Activated T-helper 2 cell treated with anti-CD3 and anti-CD28 coated beads, Interferon-gamma antibody, Interleukin-2, Interleukin-4, amounts not matched to agents 10 μg/mL and 5 μg/mL and 100 μg/mL, durations not matched to agents 14 hours and 24 hours and 36 hours (primary cell): ENCODE measurements around the gene NRDC. TPM values are rescaled to one million over a fixed set of nuclear protein-coding genes. Genes with fewer than 3 reads are reported as not detected.

Experiments
- DNase-seq: peaks from one replicate; pipeline ENCODE4 v3.0.0; 2021; ENCODE audit warnings: low spot score
- H3K27ac Mint-ChIP-seq: one replicate; pipeline ENCODE4 v1.8.0; 2021; ENCODE audit warnings: mixed read lengths
- H3K27me3 Mint-ChIP-seq: one replicate; pipeline ENCODE4 v1.8.0; 2021; ENCODE audit warnings: low read depth, mixed read lengths
- H3K36me3 Mint-ChIP-seq: one replicate; pipeline ENCODE4 v1.8.0; 2021; ENCODE audit warnings: low read depth, mixed read lengths
- H3K4me1 Mint-ChIP-seq: one replicate; pipeline ENCODE4 v1.8.0; 2021; ENCODE audit warnings: low read depth, mixed read lengths
- H3K4me3 Mint-ChIP-seq: one replicate; pipeline ENCODE4 v1.8.0; 2021; ENCODE audit warnings: low read depth, mild to moderate bottlenecking, moderate library complexity, mixed read lengths
- H3K9me3 Mint-ChIP-seq: one replicate; pipeline ENCODE4 v1.8.0; 2021; ENCODE audit warnings: mixed read lengths
- intact Hi-C: fragments of 100-400 bp; cut with micrococcal nuclease; formaldehyde crosslinking; loops from one replicate; pipeline ENCODE4 v1.15.1; 2023
- total RNA-seq: library from RNA; stranded (reverse); gene quantifications from 2 replicates; pipeline ENCODE4 v1.2.3, GENCODE V29; 2022

The NRDC gene
- total RNA-seq, 1 donor from 2014 or later, result 182 TPM

DNA sequence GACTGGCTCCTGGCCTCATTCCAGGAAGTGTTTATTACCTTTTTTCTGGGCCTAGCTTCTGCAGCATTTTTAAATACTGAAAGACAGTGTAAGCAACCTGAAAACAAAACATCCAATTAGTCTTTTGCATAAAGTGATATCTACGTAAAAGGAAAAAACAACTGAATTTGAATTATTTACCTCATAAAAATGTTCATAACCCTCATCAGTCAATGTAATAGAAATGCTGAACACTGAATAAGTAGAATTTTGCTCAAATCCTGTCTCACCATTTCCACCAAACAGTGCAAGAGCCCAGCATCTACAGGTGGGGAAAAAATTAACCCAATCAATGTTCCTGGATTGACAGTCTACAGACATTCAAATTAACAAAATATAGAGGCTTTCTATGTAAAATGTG lies 64.0 kb downstream of the NRDC start:
- Mint-ChIP-seq H3K27ac (no peak overlapping the region), H3K4me1 (no peaks in the 10 kb centered on the region), H3K36me3 (peaks cover 60% of the 10 kb centered on the region), H3K27me3 (no peaks in the 10 kb centered on the region), H3K9me3 (no peaks in the 10 kb centered on the region), H3K4me3 (no peak overlapping the region)
- intact Hi-C loops, result no loop called here
- DNase-seq, result no peak

DNA sequence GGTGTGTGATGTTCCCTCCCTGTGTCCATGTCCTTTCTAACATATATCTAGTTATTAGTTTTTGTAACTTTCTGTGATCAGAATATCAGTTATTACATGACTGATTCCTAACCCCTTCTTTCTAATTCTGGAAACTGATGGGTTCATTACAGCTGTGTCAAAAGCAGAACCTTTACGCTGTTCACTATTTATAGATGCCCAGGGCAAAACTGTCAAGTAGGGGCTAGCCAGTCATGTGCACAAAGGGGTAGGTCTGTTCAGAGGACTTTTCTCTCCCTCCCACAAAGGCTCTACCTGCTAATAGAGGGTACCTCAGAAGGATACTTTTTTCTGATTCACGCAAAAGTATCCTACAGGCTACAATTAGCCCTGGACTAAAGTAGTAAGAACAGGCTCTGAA lies 79.2 kb downstream of the NRDC start:
- intact Hi-C loops, result no loop called here
- Mint-ChIP-seq H3K9me3 (no peaks in the 10 kb centered on the region), H3K4me3 (no peak overlapping the region), H3K27ac (no peak overlapping the region), H3K4me1 (no peaks in the 10 kb centered on the region), H3K27me3 (no peaks in the 10 kb centered on the region), H3K36me3 (peaks cover 50% of the 10 kb centered on the region)
- DNase-seq, result no peak

DNA sequence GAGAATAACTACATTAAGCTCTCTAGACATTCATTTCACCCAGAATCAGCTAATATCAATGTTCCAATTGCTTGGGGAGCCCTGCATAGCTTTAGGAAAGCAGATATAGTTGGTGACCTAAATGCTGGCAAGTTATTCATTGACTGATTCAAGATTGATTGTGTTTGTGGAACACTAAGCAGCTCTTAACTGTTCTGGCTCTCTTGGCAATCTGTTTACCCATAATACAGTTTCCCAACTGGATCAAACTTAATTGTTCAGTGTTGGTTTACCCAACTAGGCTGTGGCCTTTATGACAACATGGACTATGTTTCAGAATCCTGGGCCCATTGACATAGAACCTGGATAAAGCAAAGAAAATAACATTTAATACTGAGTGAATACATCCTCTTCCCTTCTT lies 83.7 kb downstream of the NRDC start:
- Mint-ChIP-seq H3K36me3 (peaks cover 69% of the 10 kb centered on the region), H3K27ac (no peak overlapping the region), H3K27me3 (no peaks in the 10 kb centered on the region), H3K4me1 (peaks cover 13% of the 10 kb centered on the region), H3K4me3 (no peak overlapping the region), H3K9me3 (no peaks in the 10 kb centered on the region)
- intact Hi-C loops, result no loop called here
- no peak for DNase-seq

DNA sequence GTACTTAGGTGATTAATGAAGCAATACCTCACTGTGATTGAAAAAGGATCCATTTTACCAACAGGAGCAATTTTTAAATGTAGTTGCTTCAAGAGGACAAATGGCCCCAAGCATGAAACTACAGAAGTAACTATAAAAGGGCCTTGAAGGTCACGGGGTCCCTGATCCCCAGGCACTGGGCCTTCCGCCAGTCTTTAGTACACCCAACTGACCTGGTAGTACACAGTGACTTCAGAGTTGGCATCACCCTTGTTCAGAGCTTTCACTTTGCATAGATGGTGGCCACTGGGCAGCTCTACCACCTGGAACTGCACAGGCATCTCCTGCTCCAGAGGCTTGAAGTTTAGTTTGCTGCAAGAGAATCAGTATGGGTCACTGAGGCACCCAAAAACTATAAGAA lies 84.3 kb downstream of the NRDC start:
- DNase-seq, result no peak
- no peak overlapping the region for H3K4me3 Mint-ChIP-seq
- no peaks in the 10 kb centered on the region for H3K27me3 Mint-ChIP-seq
- no peak overlapping the region for H3K27ac Mint-ChIP-seq
- peaks cover 15% of the 10 kb centered on the region for H3K4me1 Mint-ChIP-seq
- intact Hi-C loops, result no loop called here
- no peaks in the 10 kb centered on the region for H3K9me3 Mint-ChIP-seq
- H3K36me3 Mint-ChIP-seq, result peaks cover 75% of the 10 kb centered on the region

DNA sequence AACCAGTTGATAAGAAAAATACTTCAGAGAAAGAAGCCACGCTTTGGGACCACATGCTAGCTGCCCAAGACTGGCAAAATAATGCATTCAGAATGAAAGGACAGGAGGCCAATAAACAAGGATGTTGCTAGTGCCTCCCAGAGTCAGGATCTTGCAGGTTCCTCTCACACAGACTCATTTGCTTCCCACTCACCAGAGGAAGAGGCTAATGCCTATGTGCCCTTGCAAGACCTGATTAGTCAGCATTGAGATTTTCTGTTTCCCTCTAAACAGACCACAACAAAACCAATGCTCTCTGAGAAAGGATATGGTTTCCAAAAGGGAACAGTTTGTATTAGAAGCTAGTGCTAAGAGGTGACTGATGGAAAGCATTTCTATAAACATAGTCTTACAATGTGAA lies 85.7 kb downstream of the NRDC start:
- intact Hi-C loops, result no loop called here
- Mint-ChIP-seq H3K4me3 (no peak overlapping the region), H3K27ac (no peak overlapping the region), H3K27me3 (no peaks in the 10 kb centered on the region), H3K9me3 (no peaks in the 10 kb centered on the region), H3K36me3 (peaks cover 80% of the 10 kb centered on the region), H3K4me1 (peaks cover 15% of the 10 kb centered on the region)
- no peak for DNase-seq

DNA sequence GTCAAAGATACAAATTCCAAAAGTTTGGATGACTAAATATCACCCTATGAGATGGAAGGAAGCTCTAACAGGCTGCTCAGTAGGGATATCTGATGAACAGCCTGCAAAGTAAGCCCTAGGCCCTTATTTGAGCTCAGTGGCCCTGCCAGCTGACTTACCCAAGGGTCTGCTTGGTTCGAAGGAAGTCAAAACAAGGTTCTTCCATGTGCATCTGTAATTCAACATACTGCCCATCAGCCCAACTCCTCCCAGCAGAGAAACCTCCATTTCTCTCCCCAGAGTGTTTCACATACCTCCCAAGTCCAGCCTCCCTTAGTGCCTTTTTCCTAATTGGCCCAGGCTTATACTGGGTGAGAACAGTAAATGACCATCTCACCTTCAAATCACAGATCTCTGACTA lies 86.6 kb downstream of the NRDC start:
- H3K4me1 Mint-ChIP-seq, result peaks cover 15% of the 10 kb centered on the region
- no peak overlapping the region for H3K27ac Mint-ChIP-seq
- peaks cover 81% of the 10 kb centered on the region for H3K36me3 Mint-ChIP-seq
- intact Hi-C loops, result no loop called here
- H3K9me3 Mint-ChIP-seq, result no peaks in the 10 kb centered on the region
- H3K27me3 Mint-ChIP-seq, result no peaks in the 10 kb centered on the region
- no peak for DNase-seq
- H3K4me3 Mint-ChIP-seq, result no peak overlapping the region

DNA sequence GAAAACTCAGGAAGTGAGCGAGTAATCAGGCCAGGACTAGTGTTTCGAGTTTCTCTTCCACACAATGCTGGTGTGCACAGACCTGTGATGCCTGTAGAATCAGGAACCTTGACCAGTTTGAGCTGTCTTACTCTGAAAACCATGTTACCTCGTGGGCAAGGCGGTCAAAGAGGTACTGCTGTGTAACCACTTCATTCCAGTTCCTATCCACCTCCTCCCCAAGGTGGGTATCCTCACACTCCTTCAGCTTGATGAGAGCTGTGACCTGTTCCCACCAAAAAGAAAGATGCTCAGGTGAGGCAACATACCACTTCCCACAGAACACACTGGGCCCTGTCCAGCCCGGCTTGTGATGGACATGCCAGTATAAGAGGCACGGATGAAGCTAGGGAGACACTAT lies 88.1 kb downstream of the NRDC start:
- peaks cover 91% of the 10 kb centered on the region for H3K36me3 Mint-ChIP-seq

DNA sequence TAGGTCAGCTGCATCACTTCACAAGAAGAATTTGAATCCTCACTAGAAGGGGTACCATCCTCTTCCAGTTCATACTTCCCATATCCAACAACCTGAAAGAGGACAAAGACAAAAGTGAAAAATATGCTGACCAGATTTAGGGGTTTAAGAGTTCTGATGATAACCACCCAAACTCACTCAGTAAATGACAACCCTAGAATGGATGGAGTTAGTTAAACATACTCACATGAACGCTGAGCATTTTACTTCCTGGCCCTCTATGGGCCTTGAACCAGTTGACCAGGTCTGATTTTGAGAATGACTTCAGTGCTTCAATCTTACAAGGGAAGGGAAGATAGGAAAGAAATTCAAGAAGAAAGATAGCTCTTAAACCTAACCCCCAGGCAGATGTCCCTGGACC lies 89.2 kb downstream of the NRDC start:
- Mint-ChIP-seq H3K4me1 (peaks cover 15% of the 10 kb centered on the region), H3K27ac (peak overlapping the region; percentile 7), H3K36me3 (peaks cover 93% of the 10 kb centered on the region), H3K4me3 (no peak overlapping the region), H3K27me3 (no peaks in the 10 kb centered on the region), H3K9me3 (no peaks in the 10 kb centered on the region)
- DNase-seq, result no peak
- intact Hi-C loops, result no loop called here

More for the DNA sequence above, 88.1 kb downstream of the NRDC start:
- no peaks in the 10 kb centered on the region for H3K9me3 Mint-ChIP-seq
- H3K27me3 Mint-ChIP-seq, result no peaks in the 10 kb centered on the region
- no peak overlapping the region for H3K27ac Mint-ChIP-seq
- intact Hi-C loops, result no loop called here
- H3K4me3 Mint-ChIP-seq, result no peak overlapping the region
- no peak for DNase-seq
- H3K4me1 Mint-ChIP-seq, result peaks cover 15% of the 10 kb centered on the region

DNA sequence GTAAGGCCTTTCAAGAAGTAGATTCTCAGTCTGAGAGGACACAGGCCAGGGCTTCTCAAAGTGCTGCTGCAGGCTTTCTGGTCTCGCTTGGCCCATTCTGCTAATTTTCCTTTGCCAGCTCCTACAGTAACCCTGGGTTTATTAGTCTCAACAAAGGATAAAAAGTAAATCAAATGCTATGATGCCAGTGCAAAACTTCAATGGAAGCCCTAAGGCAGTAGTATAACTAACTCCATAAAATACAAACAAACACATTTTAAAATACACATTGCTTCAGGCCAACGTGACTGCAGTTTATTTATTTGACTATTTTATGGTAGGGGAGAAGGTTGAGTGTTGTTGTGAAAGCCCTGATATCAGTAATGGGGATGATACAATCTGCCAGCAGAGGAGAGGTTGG lies 89.6 kb downstream of the NRDC start:
- DNase-seq, result no peak
- intact Hi-C loops, result no loop called here
- Mint-ChIP-seq H3K9me3 (no peaks in the 10 kb centered on the region), H3K4me1 (peaks cover 15% of the 10 kb centered on the region), H3K4me3 (no peak overlapping the region), H3K27me3 (no peaks in the 10 kb centered on the region), H3K27ac (peak overlapping the region; percentile 7), H3K36me3 (peaks cover 93% of the 10 kb centered on the region)

DNA sequence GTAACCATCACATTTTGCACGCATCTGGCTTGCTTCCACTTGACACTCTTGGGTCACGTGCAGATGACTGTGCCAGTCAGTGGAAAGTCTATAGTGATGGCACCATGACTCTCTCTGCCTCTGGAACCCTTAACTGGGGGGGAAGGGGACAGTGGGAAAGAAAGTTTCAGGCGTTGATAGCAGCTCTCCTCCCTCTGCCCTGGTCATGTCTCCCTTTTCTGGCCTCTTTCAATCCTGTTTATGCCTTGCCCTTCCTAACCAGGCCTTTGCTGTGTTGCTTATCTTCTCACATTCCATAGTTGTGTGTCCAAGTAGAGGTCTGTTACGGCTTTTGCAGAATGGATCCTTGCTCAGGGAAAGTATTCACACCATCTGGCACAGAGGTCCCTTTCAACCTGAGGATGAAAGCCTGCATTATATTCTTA lies 93.5 kb downstream of the NRDC start:
- Mint-ChIP-seq H3K4me3 (no peak overlapping the region), H3K9me3 (no peaks in the 10 kb centered on the region), H3K36me3 (peaks cover 70% of the 10 kb centered on the region), H3K27ac (no peak overlapping the region), H3K4me1 (peaks cover 2% of the 10 kb centered on the region), H3K27me3 (no peaks in the 10 kb centered on the region)
- intact Hi-C loops, result no loop called here
- DNase-seq, result no peak

DNA sequence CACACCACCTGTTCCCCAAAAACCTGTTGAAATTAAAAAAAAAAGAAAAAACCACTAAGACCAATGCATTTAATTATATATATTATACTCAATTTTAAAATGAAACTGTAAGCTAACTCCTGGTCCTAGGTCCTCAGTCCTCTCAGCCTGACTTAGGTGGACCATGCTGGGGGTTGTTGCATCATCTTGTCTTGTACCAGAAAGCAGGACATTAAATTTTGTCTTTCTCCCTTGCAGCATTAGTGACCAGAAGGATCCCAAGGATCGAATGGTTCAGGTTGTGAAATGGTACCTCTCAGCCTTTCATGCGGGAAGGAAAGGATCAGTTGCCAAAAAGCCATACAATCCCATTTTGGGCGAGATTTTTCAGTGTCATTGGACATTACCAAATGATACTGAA lies 97.6 kb downstream of the NRDC start:
- no peak for DNase-seq
- peaks cover 56% of the 10 kb centered on the region for H3K36me3 Mint-ChIP-seq
- no peak overlapping the region for H3K4me3 Mint-ChIP-seq
- intact Hi-C loops, result no loop called here
- H3K4me1 Mint-ChIP-seq, result peaks cover 6% of the 10 kb centered on the region
- H3K9me3 Mint-ChIP-seq, result no peaks in the 10 kb centered on the region
- no peak overlapping the region for H3K27ac Mint-ChIP-seq
- no peaks in the 10 kb centered on the region for H3K27me3 Mint-ChIP-seq

DNA sequence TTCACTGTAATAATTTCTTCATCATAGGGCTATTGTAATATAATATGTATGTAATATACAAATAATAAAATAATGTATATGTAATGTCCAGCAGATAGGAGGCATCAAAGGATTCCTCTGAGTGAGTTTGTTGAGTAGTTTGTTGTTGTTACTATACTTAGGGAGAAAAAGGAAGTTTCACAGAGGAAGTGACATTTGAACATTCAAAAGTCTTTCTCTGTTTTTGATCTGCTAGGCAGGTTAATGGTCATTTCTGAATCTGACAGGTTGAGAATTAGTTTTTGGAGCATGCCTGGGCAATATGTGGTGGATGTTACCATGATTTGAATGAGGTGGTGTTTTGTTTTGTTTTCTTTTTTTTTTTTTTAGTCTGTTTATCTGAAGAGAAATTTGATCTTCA lies 102.1 kb downstream of the NRDC start:
- H3K4me3 Mint-ChIP-seq, result no peak overlapping the region
- peaks cover 12% of the 10 kb centered on the region for H3K4me1 Mint-ChIP-seq
- no peak overlapping the region for H3K27ac Mint-ChIP-seq
- H3K27me3 Mint-ChIP-seq, result no peaks in the 10 kb centered on the region
- no peak for DNase-seq
- no peaks in the 10 kb centered on the region for H3K9me3 Mint-ChIP-seq
- peaks cover 58% of the 10 kb centered on the region for H3K36me3 Mint-ChIP-seq
- intact Hi-C loops, result no loop called here

DNA sequence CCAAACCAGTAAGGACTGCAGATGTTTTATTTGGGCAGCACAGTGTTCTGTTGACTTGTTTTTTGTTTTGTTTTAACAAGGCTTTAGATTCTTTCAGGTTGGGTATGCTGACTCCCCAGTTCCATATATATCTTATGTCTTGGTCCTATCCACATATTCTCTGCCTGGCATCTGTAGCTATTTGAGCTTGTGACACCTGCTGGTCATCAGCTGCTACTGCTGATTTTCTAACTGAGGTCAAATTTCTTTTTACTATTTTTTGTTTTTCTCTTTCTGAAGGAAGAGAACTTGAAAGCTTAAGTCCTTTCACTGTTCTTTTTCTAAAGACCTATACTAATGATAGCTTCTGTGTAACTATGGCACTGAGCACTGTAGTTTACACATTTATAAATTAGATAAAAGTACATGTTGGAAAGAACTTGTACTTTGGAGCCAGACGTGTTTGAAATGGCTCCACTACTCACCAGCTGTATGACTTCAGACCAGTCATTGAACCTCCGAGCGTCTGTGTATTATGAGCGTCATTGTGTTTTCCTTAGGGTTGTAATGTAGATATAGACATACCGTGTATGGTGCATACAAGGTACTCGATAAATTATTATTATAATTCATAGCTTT lies 109.4 kb downstream of the NRDC start:
- no peak overlapping the region for H3K27ac Mint-ChIP-seq
- H3K4me3 Mint-ChIP-seq, result no peak overlapping the region
- no peaks in the 10 kb centered on the region for H3K9me3 Mint-ChIP-seq
- peaks cover 6% of the 10 kb centered on the region for H3K4me1 Mint-ChIP-seq
- no peak for DNase-seq
- no peaks in the 10 kb centered on the region for H3K27me3 Mint-ChIP-seq
- intact Hi-C loops, result loop anchor here (5.0 kb wide), 1 partner anchor 142 kb away; no protein-coding TSS in a partner anchor
- peaks cover 52% of the 10 kb centered on the region for H3K36me3 Mint-ChIP-seq

DNA sequence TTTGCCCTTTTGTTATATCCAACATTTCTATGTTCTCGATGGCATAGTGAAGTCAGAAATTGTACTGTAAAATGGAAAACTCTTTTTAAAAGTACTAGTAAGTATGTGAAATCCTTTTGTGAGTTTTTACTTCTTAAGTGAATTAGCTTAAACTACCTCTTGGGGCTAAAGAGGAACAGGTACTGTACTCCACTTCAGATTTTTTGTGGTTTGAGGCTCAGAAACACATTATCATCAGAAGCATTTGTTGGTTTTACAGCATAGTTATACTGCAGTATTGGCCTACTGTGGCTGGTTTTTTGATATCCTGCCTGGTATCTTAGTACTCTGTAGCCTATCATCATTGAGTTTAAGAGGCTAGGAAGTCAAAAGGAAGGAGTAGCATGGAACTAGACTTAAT lies 117.2 kb downstream of the NRDC start:
- Mint-ChIP-seq H3K27ac (no peak overlapping the region), H3K4me1 (peaks cover 7% of the 10 kb centered on the region), H3K4me3 (no peak overlapping the region), H3K9me3 (no peaks in the 10 kb centered on the region), H3K27me3 (no peaks in the 10 kb centered on the region), H3K36me3 (peaks cover 23% of the 10 kb centered on the region)
- DNase-seq, result no peak
- intact Hi-C loops, result no loop called here
